Tibial nerve (tissue), 4 donors: ENCODE data around the gene SST. TPM values are rescaled to one million over a fixed set of nuclear protein-coding genes. Genes with fewer than 3 reads are reported as not detected.
"Not testable (repeated sequence)": the region's sequence is repeated elsewhere in the genome, so short reads cannot be mapped to it uniquely, and the experiment has no call there.

ENCODE experiments used
- DNase-seq, 2 donors: peaks; one replicate each; pipeline ENCODE4 v3.0.0-alpha.2; 2019; ENCODE audit warnings: low spot score in 2 of 2
- H3K27ac ChIP-seq, 4 donors: fragments of 200-600 bp; sonication (generic) in 3 of 4; one replicate each; pipeline ENCODE4 v1.5.1; 2017 to 2019; ENCODE audit warnings: mild to moderate bottlenecking in 1 of 4
- H3K27me3 ChIP-seq, 2 donors: fragments of 200-600 bp; sonication (generic) in 1 of 2; one replicate each; pipeline versions ENCODE4 v1.5.1 to v1.6.0; 2017 to 2019
- H3K36me3 ChIP-seq, 3 donors: fragments of 200-600 bp; sonication (generic); one replicate each; pipeline ENCODE4 v1.5.1; 2018 to 2019
- H3K4me1 ChIP-seq, 4 donors: fragments of 200-600 bp; sonication (generic) in 3 of 4; one replicate each; pipeline ENCODE4 v1.5.1; 2017 to 2019
- H3K4me3 ChIP-seq, 4 donors: fragments of 200-600 bp; sonication (generic) in 3 of 4; one replicate each; pipeline ENCODE4 v1.5.1; 2017 to 2019; ENCODE audit warnings: mild to moderate bottlenecking in 1 of 4, moderate library complexity in 1 of 4
- H3K9me3 ChIP-seq, 4 donors: fragments of 200-600 bp; sonication (generic) in 3 of 4; one replicate each; pipeline ENCODE4 v1.5.1; 2017 to 2019
- EP300 ChIP-seq, 2 donors: sonication (generic); formaldehyde crosslinking; IDR thresholded peaks; one replicate each; pipeline ENCODE4 v1.6.1; 2017; ENCODE audit warnings: antibody characterized with exemption in 2 of 2, mild to moderate bottlenecking in 1 of 2
- POLR2A ChIP-seq, 2 donors: fragments of 450-650 bp; IDR thresholded peaks; one replicate each; pipeline ENCODE4 v1.6.1; 2017; ENCODE audit warnings: antibody characterized with exemption in 2 of 2, mild to moderate bottlenecking in 2 of 2, moderate library complexity in 2 of 2
- WGBS, 2 donors: methylation state at CpG; one replicate each; pipeline ENCODE4 v1.1.5; 2018; 5-methylcytosine and 5-hydroxymethylcytosine counted together
- total RNA-seq, 4 donors: library from RNA; depleted of rRNA; stranded (reverse); fragments of >200 nt; gene quantifications; one replicate each; pipeline ENCODE4 v1.1.0, GENCODE V29; 2016
- TF ChIP-seq, protein P1 (sequence below), 5 experiments: fragments of 200-600 bp in 3 of 5; fragments of 450-650 bp in 2 of 5; sonication (generic) in 3 of 5; IDR thresholded peaks; one replicate each; pipeline ENCODE4 v1.5.1; 2016 to 2019; ENCODE audit warnings: antibody characterized with exemption in 5 of 5, mild to moderate bottlenecking in 3 of 5, moderate library complexity in 2 of 5

Gene SST
- total RNA-seq, 4 donors from 2014 or later = not detected

DNA sequence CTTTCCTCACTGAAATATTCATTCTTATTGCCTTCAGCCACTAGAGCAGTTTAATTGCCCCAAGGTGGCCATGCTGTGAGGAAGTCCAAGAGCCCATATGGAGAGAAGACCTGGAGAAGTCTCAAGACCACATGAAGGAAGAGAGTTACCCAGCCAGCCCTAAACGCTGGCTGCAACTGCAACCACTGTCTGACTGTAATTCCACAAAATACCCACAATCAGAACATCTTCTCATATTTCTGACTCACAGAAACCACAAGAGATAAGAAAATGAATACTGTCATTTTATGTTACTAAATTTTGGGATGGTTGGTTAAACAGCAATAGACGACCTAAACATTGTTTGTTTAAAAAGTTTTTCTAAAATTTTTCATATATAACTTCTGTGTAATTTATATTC is 14.7 kb upstream of the SST start:
- peaks cover 0 to 26% (median 0%) of the 10 kb centered on the region in 4 donors for H3K9me3 ChIP-seq
- DNase-seq = no peak
- no peaks in the 10 kb centered on the region for H3K36me3 ChIP-seq
- no peak overlapping the region for H3K27ac ChIP-seq
- H3K4me3 ChIP-seq = no peak overlapping the region
- no peaks in the 10 kb centered on the region for H3K4me1 ChIP-seq
- WGBS, 2 donors = 68 to 79% methylated on average over 2 of the region's 2 CpGs
- TF ChIP-seq EP300 (IDR thresholded peaks at IDR 0.05) (no peak), POLR2A (IDR thresholded peaks at IDR 0.05) (no peak)
- TF ChIP-seq, protein P1, sequence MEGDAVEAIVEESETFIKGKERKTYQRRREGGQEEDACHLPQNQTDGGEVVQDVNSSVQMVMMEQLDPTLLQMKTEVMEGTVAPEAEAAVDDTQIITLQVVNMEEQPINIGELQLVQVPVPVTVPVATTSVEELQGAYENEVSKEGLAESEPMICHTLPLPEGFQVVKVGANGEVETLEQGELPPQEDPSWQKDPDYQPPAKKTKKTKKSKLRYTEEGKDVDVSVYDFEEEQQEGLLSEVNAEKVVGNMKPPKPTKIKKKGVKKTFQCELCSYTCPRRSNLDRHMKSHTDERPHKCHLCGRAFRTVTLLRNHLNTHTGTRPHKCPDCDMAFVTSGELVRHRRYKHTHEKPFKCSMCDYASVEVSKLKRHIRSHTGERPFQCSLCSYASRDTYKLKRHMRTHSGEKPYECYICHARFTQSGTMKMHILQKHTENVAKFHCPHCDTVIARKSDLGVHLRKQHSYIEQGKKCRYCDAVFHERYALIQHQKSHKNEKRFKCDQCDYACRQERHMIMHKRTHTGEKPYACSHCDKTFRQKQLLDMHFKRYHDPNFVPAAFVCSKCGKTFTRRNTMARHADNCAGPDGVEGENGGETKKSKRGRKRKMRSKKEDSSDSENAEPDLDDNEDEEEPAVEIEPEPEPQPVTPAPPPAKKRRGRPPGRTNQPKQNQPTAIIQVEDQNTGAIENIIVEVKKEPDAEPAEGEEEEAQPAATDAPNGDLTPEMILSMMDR (IDR thresholded peaks at IDR 0.05) = no peak
- H3K27me3 ChIP-seq = no peaks in the 10 kb centered on the region

DNA sequence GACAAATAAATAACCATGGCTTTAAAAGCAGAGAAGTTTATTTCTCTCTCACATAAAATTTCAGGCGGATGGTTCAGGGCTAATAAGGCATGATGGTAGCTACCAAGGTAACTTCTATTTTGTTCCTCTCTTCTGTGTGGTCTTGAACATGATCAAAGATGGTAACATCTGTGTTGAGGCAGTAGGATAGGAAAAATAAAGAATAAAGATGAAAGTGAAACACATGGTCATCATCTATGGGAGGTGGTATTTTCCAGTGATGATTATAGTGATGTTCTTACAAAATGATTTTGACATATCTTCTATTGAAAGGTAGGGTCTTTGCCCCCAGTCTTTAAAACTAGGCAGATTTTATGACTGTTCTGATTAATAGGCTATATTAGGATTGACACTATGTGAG is 14.2 kb upstream of the SST start:
- 93 to 100% methylated on average over 1 of the region's 1 CpG for WGBS, 2 donors
- Histone ChIP-seq H3K27me3 (no peaks in the 10 kb centered on the region), H3K27ac (no peak overlapping the region), H3K4me1 (peaks cover 0 to under 1% (median 0%) of the 10 kb centered on the region in 4 donors), H3K4me3 (no peak overlapping the region), H3K9me3 (peaks cover 0 to 26% (median 0%) of the 10 kb centered on the region in 4 donors), H3K36me3 (no peaks in the 10 kb centered on the region)
- TF ChIP-seq, protein P1 (IDR thresholded peaks at IDR 0.05) = no peak
- TF ChIP-seq POLR2A (IDR thresholded peaks at IDR 0.05) = no peak
- TF ChIP-seq EP300 (IDR thresholded peaks at IDR 0.05) = no peak
- DNase-seq = no peak

DNA sequence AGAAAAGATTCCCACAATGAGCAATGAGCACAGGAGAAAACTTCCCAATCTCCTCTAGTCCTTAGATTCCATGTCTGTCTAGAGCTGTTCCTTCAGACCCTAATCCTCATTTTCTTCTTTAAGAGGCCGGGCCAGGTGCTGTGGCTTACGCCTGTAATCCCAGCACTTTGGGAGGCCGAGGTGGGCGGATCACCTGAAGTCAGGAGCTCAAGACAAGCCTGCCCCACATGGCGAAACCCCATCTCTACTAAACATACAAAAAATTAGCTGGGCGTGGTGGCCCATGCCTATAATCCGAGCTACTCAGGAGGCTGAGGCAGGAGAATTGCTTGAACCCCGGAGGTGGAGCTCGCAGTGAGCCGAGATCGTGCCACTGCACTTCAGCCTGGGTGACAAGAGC is 11.6 kb upstream of the SST start:
- H3K4me3 ChIP-seq, H3K27me3 ChIP-seq, DNase-seq, H3K27ac ChIP-seq, H3K36me3 ChIP-seq, H3K4me1 ChIP-seq: not testable (repeated sequence)
- 82 to 83% methylated on average over 11 of the region's 11 CpGs for WGBS, 2 donors
- H3K9me3 ChIP-seq = peaks cover 0 to 21% (median 0%) of the 10 kb centered on the region in 4 donors

DNA sequence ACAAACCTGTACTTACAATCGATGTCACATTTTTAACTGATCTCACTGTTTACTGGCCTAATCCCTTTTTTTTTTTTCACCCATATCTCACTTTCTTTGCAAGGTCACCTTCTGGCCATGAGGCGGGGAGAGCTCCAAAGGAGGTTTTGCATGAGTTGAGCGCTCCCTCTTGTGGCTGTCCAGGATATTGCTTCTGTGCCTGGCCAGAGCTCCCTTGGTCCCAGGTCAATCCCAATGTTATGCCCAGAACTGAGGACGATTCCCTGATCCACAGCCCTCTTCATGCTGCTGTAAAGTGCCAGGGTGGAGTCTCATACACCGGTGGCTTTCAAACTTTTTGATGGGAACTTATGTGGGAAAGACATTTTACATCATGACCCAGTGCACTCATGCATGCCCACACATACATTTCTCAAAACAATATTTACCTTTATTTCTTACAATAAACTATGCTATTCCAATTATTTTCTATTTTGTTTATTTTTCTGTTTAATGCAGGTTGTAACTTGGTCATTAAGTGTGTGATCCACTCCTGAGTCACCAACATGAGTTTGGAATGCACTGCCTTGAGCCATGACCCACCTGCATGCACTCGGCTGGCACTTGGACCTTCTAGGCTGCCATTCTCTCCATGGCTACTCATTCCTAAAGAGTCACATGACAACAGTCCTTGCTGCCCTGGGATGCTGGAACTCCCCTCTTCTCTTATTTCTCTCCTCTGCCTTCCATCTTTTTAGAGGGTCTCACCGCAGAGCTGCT is 9.6 kb upstream of the SST start:
- H3K4me1 ChIP-seq = peaks cover 0 to 5% (median 0%) of the 10 kb centered on the region in 4 donors
- H3K27ac ChIP-seq = no peak overlapping the region
- no peak overlapping the region for H3K4me3 ChIP-seq
- no peaks in the 10 kb centered on the region for H3K27me3 ChIP-seq
- peaks cover 0 to 4% (median 0%) of the 10 kb centered on the region in 4 donors for H3K9me3 ChIP-seq
- 30 to 33% methylated on average over 7 of the region's 7 CpGs for WGBS, 2 donors
- DNase-seq = peak; percentile 76 to 90
- no peak for TF ChIP-seq EP300 (IDR thresholded peaks at IDR 0.05)
- TF ChIP-seq, protein P1 (IDR thresholded peaks at IDR 0.05) = peak; percentile 81 to 93 (median 88)
- H3K36me3 ChIP-seq = no peaks in the 10 kb centered on the region

DNA sequence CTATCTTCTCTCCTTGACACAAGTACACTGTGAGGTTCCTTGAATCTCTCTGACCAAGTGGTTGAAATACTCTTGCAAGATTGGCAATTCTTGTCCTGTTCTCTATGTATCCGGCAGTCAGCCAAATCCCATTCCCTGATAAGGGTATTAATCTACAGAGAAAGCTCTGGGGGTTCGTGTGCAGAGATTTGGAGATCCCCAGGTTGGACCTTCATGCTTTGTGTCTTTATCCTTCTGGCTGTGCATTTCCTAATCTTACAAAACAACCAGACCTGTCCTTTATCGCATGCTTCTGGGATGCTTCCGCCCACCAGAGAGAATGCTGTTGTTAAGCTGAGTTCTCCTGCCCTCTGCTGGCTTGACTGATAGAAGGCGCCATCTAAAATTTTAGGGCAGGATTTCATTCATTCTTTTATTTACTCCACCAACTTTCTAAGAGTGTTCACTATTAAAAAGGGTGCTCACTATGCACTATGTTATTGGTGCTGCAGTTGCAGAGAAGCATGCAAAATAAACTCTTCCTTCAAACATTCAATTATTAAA is 8.6 kb upstream of the SST start:
- Histone ChIP-seq H3K4me1 (peaks cover 0 to 5% (median 0%) of the 10 kb centered on the region in 4 donors), H3K27me3 (no peaks in the 10 kb centered on the region), H3K4me3 (no peak overlapping the region), H3K9me3 (no peaks in the 10 kb centered on the region), H3K36me3 (no peaks in the 10 kb centered on the region), H3K27ac (no peak overlapping the region)
- peak in 1 of 2 donors; percentile 64 for DNase-seq
- WGBS, 2 donors = 24% methylated on average over 5 of the region's 5 CpGs
- TF ChIP-seq, protein P1 (IDR thresholded peaks at IDR 0.05) = peak; percentile 27 to 66 (median 43)
- no peak for TF ChIP-seq POLR2A (IDR thresholded peaks at IDR 0.05)
